Spleen (tissue), 11 donors: ENCODE measurements around the gene TCEAL1. TPM values are rescaled to one million over a fixed set of nuclear protein-coding genes. Genes with fewer than 3 reads are reported as not detected.

Source experiments
- DNase-seq: peaks from one replicate; pipeline ENCODE4 v3.0.0-alpha.2; 2020
- H3K27ac ChIP-seq, 8 donors: fragments of 200-600 bp; sonication (generic) in 7 of 8; 1 replicate in 4 of 8; 2 replicates in 4 of 8; pipeline versions ENCODE4 v1.5.0 to v1.8.0; 2016 to 2021; ENCODE audit warnings: inconsistent platforms in 4 of 8, mild to moderate bottlenecking in 4 of 8, moderate library complexity in 1 of 8
- H3K27me3 ChIP-seq, 7 donors: fragments of 200-600 bp; sonication (generic) in 6 of 7; replicated peaks in 1 of 7; 1 replicate in 4 of 7; 2 replicates in 3 of 7; pipeline versions ENCODE4 v1.5.0 to v1.8.0; 2016 to 2021; ENCODE audit warnings: inconsistent platforms in 3 of 7, mild to moderate bottlenecking in 1 of 7
- H3K36me3 ChIP-seq, 6 donors: fragments of 200-600 bp; sonication (generic) in 5 of 6; 1 replicate in 4 of 6; 2 replicates in 2 of 6; pipeline versions ENCODE4 v1.5.0 to v1.8.0; 2016 to 2021; ENCODE audit warnings: inconsistent platforms in 2 of 6
- H3K4me1 ChIP-seq, 6 donors: fragments of 200-600 bp; sonication (generic) in 5 of 6; 1 replicate in 3 of 6; 2 replicates in 3 of 6; pipeline versions ENCODE4 v1.5.0 to v1.8.0; 2016 to 2021; ENCODE audit warnings: inconsistent platforms in 3 of 6
- H3K4me3 ChIP-seq, 8 donors: fragments of 200-600 bp; sonication (generic) in 7 of 8; 1 replicate in 4 of 8; 2 replicates in 4 of 8; pipeline versions ENCODE4 v1.5.0 to v1.8.0; 2016 to 2021; ENCODE audit warnings: inconsistent platforms in 4 of 8, mild to moderate bottlenecking in 4 of 8, moderate library complexity in 2 of 8
- H3K9me3 ChIP-seq, 8 donors: fragments of 200-600 bp; sonication (generic) in 7 of 8; 1 replicate in 4 of 8; 2 replicates in 4 of 8; pipeline versions ENCODE4 v1.5.0 to v1.8.0; 2016 to 2021; ENCODE audit warnings: inconsistent platforms in 4 of 8
- CTCF ChIP-seq, 11 experiments: fragments of 200-600 bp in 7 of 11; fragments of 450-650 bp in 4 of 11; sonication (generic) in 4 of 11; IDR thresholded peaks in 8 of 11; conservative IDR thresholded peaks in 3 of 11; 1 replicate in 7 of 11; 2 replicates in 4 of 11; pipeline versions ENCODE4 v1.4.0 to v1.8.0; 2016 to 2021; ENCODE audit warnings: antibody characterized with exemption in 11 of 11, inconsistent platforms in 4 of 11, mild to moderate bottlenecking in 1 of 11
- POLR2A ChIP-seq, 3 donors: fragments of 450-650 bp; IDR thresholded peaks; one replicate each; pipeline ENCODE4 v1.5.1; 2017; ENCODE audit warnings: antibody characterized with exemption in 3 of 3, mild to moderate bottlenecking in 1 of 3
- POLR2AphosphoS5 ChIP-seq, 3 donors: sonication (generic); formaldehyde crosslinking; IDR thresholded peaks; one replicate each; pipeline ENCODE4 v1.5.1; 2017; ENCODE audit warnings: antibody characterized with exemption in 3 of 3
- WGBS, 5 donors: extraction: QIAGEN DNeasy Blood & Tissue Kit in 3 of 5; methylation state at CpG; one replicate each; pipeline versions ENCODE4 v1.1.5 to v1.1.7; 2013 to 2018; 5-methylcytosine and 5-hydroxymethylcytosine counted together
- intact Hi-C: fragments of 100-400 bp; cut with DNase I; formaldehyde crosslinking; loops from one replicate; pipeline ENCODE4 v1.15.0; 2023; ENCODE audit warnings: low total_unique reads
- polyA plus RNA-seq, 3 donors: library from polyadenylated mRNA; stranded (reverse); fragments of 200-250 nt; gene quantifications; one replicate each; pipeline ENCODE4 v1.2.1, GENCODE V29; 2013
- total RNA-seq, 7 donors: library from RNA; depleted of rRNA in 3 of 7; stranded (reverse); fragments of >200 nt in 3 of 7; fragmentation: NEBNext Ultra II Directional in 4 of 7; extraction: Animal tissue kit (Norgen Biotek cat#: 25700) in 4 of 7; gene quantifications; one replicate each; pipeline versions ENCODE4 v1.1.0 to v1.2.1, GENCODE V29; 2016 to 2021
- donor health status: healthy with polysubstance abuse.
- donor health status: DM: no; HTN: no; CAD: no; lungs with moderate emphysema.
- donor health status: DM: no; HTN: no; CAD: no.
- donor health status: Bipolar disorder and iron deficiency.
- donor health status: healthy.
- donor health status: DM: no; HTN: no; CAD: no.
- donor health status: DM: yes; HTN: yes; CAD: no.

The TCEAL1 gene
- total and polyA plus RNA-seq, 10 donors, result 14.8 to 71.5 (median 29.8) TPM

- Histone ChIP-seq H3K27me3 (no peaks in the 10 kb centered on the region), H3K4me3 (no peak overlapping the region), H3K4me1 (no peaks in the 10 kb centered on the region), H3K27ac (no peak overlapping the region), H3K36me3 (no peaks in the 10 kb centered on the region), H3K9me3 (no peaks in the 10 kb centered on the region)
- intact Hi-C loops, result no loop called here
- no peak for DNase-seq
- TF ChIP-seq POLR2AphosphoS5 (IDR thresholded peaks at IDR 0.05), result no peak
- no peak for TF ChIP-seq POLR2A (IDR thresholded peaks at IDR 0.05)
- no peak for TF ChIP-seq CTCF (IDR thresholded peaks at IDR 0.05 in 8 of 11, conservative IDR thresholded peaks at IDR 0.05 in 3 of 11)
Observed at GRCh38 chrX:103615781-103616371, 12.9 kb upstream of the TCEAL1 start.

GRCh38 chrX:103616676-103617186 lies 12.0 kb upstream of the TCEAL1 start:
- 38 to 77% (median 55%) methylated on average over 1 of the region's 1 CpG; no CpG with 5 or more reads in 1 of the 5 donors for WGBS, 5 donors
- no peak for DNase-seq
- H3K36me3 ChIP-seq, result no peaks in the 10 kb centered on the region
- no peaks in the 10 kb centered on the region for H3K27me3 ChIP-seq
- no peaks in the 10 kb centered on the region for H3K4me1 ChIP-seq
- H3K27ac ChIP-seq, result no peak overlapping the region
- intact Hi-C loops, result no loop called here
- H3K4me3 ChIP-seq, result no peak overlapping the region
- H3K9me3 ChIP-seq, result no peaks in the 10 kb centered on the region
- no peak for TF ChIP-seq POLR2AphosphoS5 (IDR thresholded peaks at IDR 0.05)
- no peak for TF ChIP-seq CTCF (IDR thresholded peaks at IDR 0.05 in 8 of 11, conservative IDR thresholded peaks at IDR 0.05 in 3 of 11)
- TF ChIP-seq POLR2A (IDR thresholded peaks at IDR 0.05), result no peak

GRCh38 chrX:103624111-103624510 lies 4.7 kb upstream of the TCEAL1 start:
- H3K27me3 ChIP-seq, result no peaks in the 10 kb centered on the region
- intact Hi-C loops, result no loop called here
- TF ChIP-seq POLR2A (IDR thresholded peaks at IDR 0.05) (no peak), POLR2AphosphoS5 (IDR thresholded peaks at IDR 0.05) (no peak), CTCF (IDR thresholded peaks at IDR 0.05 in 8 of 11, conservative IDR thresholded peaks at IDR 0.05 in 3 of 11) (no peak)
- H3K4me1 ChIP-seq, result peaks cover 0 to 12% (median 3%) of the 10 kb centered on the region in 6 donors
- DNase-seq, result no peak
- 55 to 82% (median 66%) methylated on average over 4 of the region's 4 CpGs for WGBS, 5 donors
- no peaks in the 10 kb centered on the region for H3K36me3 ChIP-seq
- no peak overlapping the region for H3K4me3 ChIP-seq
- H3K9me3 ChIP-seq, result no peaks in the 10 kb centered on the region
- peak overlapping the region in 2 of 8 donors; percentile 2 to 26 for H3K27ac ChIP-seq

- no peak overlapping the region for H3K27ac ChIP-seq
- DNase-seq, result no peak
- H3K9me3 ChIP-seq, result no peaks in the 10 kb centered on the region
Observed at GRCh38 chrX:103626855-103627254, 1.9 kb upstream of the TCEAL1 start.

More at GRCh38 chrX:103626855-103627254, 1.9 kb upstream of the TCEAL1 start:
- Histone ChIP-seq H3K36me3 (no peaks in the 10 kb centered on the region), H3K4me3 (no peak overlapping the region), H3K4me1 (peaks cover 0 to 19% (median 6%) of the 10 kb centered on the region in 6 donors), H3K27me3 (peaks cover 0 to 8% (median 0%) of the 10 kb centered on the region in 7 donors)
- intact Hi-C loops, result no loop called here
- TF ChIP-seq CTCF (IDR thresholded peaks at IDR 0.05 in 8 of 11, conservative IDR thresholded peaks at IDR 0.05 in 3 of 11) (no peak), POLR2AphosphoS5 (IDR thresholded peaks at IDR 0.05) (no peak), POLR2A (IDR thresholded peaks at IDR 0.05) (no peak)
